Thymus (tissue), 11 donors: Measurements from ENCODE around the gene LHFPL5. TPM values are rescaled to one million over a fixed set of nuclear protein-coding genes. Genes with fewer than 3 reads are reported as not detected.

Source experiments
- DNase-seq, 9 donors: peaks; one replicate each; pipeline ENCODE4 v3.0.0-alpha.2; 2013; ENCODE audit warnings: low spot score in 9 of 9, low read depth in 6 of 9, missing footprints in 1 of 9
- H3K27ac ChIP-seq, 2 donors: one replicate each; pipeline ENCODE4 v1.5.1; 2013; ENCODE audit warnings: control low read depth in 1 of 2, low read depth in 1 of 2, low read length in 1 of 2, mild to moderate bottlenecking in 1 of 2, moderate library complexity in 1 of 2
- H3K27me3 ChIP-seq, 2 donors: one replicate each; pipeline ENCODE4 v1.5.1; 2013; ENCODE audit warnings: low read length in 1 of 2; ENCODE audit not compliant: control insufficient read depth in 2 of 2, insufficient read depth in 1 of 2
- H3K36me3 ChIP-seq, 2 donors: one replicate each; pipeline ENCODE4 v1.5.1; 2013; ENCODE audit warnings: low read length in 1 of 2, mild to moderate bottlenecking in 1 of 2, moderate library complexity in 1 of 2; ENCODE audit not compliant: control insufficient read depth in 2 of 2, insufficient read depth in 2 of 2
- H3K4me1 ChIP-seq, 2 donors: one replicate each; pipeline ENCODE4 v1.5.1; 2013; ENCODE audit warnings: low read length in 2 of 2; ENCODE audit not compliant: control insufficient read depth in 2 of 2, insufficient read depth in 2 of 2
- H3K4me3 ChIP-seq, 2 donors: one replicate each; pipeline ENCODE4 v1.5.1; 2013; ENCODE audit warnings: low read length in 2 of 2, control low read depth in 1 of 2, mild to moderate bottlenecking in 1 of 2
- H3K9me3 ChIP-seq, 2 donors: one replicate each; pipeline ENCODE4 v1.5.1; 2013; ENCODE audit warnings: low read length in 1 of 2, mild to moderate bottlenecking in 1 of 2; ENCODE audit not compliant: control insufficient read depth in 2 of 2, insufficient read depth in 1 of 2
- WGBS: extraction: QIAGEN DNeasy Blood & Tissue Kit; methylation state at CpG from one replicate; pipeline ENCODE4 v1.1.7; 2013; 5-methylcytosine and 5-hydroxymethylcytosine counted together
- polyA plus RNA-seq: library from polyadenylated mRNA; stranded (reverse); fragments of 200-250 nt; gene quantifications from one replicate; pipeline ENCODE4 v1.2.3, GENCODE V29; 2013
- total RNA-seq: library from RNA; stranded (reverse); fragments of 120-200 nt; gene quantifications from one replicate; pipeline ENCODE4 v1.2.4, GENCODE V29; 2013
- donor health status: healthy.

LHFPL5 gene
- total and polyA plus RNA-seq, 2 donors, result 0.09 TPM; not detected in 1

GRCh38 chr6:35859367-35859766 lies 54.2 kb downstream of the LHFPL5 start:
- Histone ChIP-seq H3K27ac (no peak overlapping the region), H3K9me3 (no peaks in the 10 kb centered on the region), H3K4me3 (no peak overlapping the region), H3K4me1 (no peaks in the 10 kb centered on the region), H3K27me3 (no peaks in the 10 kb centered on the region), H3K36me3 (peaks cover 5 to 65% of the 10 kb centered on the region in 2 donors)
- DNase-seq, result no peak
- 97% methylated on average over 4 of the region's 4 CpGs for WGBS

Other genes with a start within 250 kb of the LHFPL5 start
- 34.2 TPM for gene FKBP5, start 116.4 kb upstream of the LHFPL5 start, total RNA-seq
- gene FKBP5, start 116.4 kb upstream of the LHFPL5 start, polyA plus RNA-seq, result 338 TPM
- 1.1 TPM for gene ARMC12, start 68.3 kb upstream of the LHFPL5 start, total RNA-seq
- 26.6 TPM for gene ARMC12, start 68.3 kb upstream of the LHFPL5 start, polyA plus RNA-seq
- gene CLPSL2, start 28.8 kb upstream of the LHFPL5 start, total RNA-seq, result not detected
- 0.09 TPM for gene CLPSL2, start 28.8 kb upstream of the LHFPL5 start, polyA plus RNA-seq
- gene CLPSL1, start 24.3 kb upstream of the LHFPL5 start, total RNA-seq, result not detected
- 0.14 TPM for gene CLPSL1, start 24.3 kb upstream of the LHFPL5 start, polyA plus RNA-seq
- not detected for gene CLPS, start 8.0 kb upstream of the LHFPL5 start, total RNA-seq
- gene CLPS, start 8.0 kb upstream of the LHFPL5 start, polyA plus RNA-seq, result 0.71 TPM
- gene SRPK1, start 115.7 kb downstream of the LHFPL5 start, total RNA-seq, result 32.4 TPM
- 17.3 TPM for gene SRPK1, start 115.7 kb downstream of the LHFPL5 start, polyA plus RNA-seq
- 0.09 TPM for gene SLC26A8, start 219.3 kb downstream of the LHFPL5 start, total RNA-seq
- gene SLC26A8, start 219.3 kb downstream of the LHFPL5 start, polyA plus RNA-seq, result 0.11 TPM
- gene MAPK14, start 222.5 kb downstream of the LHFPL5 start, total RNA-seq, result 44.0 TPM
- 33.4 TPM for gene MAPK14, start 222.5 kb downstream of the LHFPL5 start, polyA plus RNA-seq